A549 (cell line): ENCODE data around the gene PATJ.

Experiments used
- ESRRA ChIP-seq: fragments of 150-350 bp; IDR thresholded peaks from 2 replicates; pipeline ENCODE4 v1.6.1; 2014; ENCODE audit warnings: mild to moderate bottlenecking, low read length, borderline replicate concordance
- HOXA7 ChIP-seq: fragments of 250-450 bp; sonication (Bioruptor Pico); IDR thresholded peaks from 2 replicates; pipeline ENCODE4 v1.5.0; 2020; ENCODE audit warnings: mild to moderate bottlenecking, moderate library complexity
- KDM1A ChIP-seq: fragments of 200-600 bp; sonication (generic); IDR thresholded peaks from 2 replicates; pipeline ENCODE4 v1.6.1; 2016; ENCODE audit warnings: low read depth, mild to moderate bottlenecking
- MAFK ChIP-seq: fragments of 450-650 bp; IDR thresholded peaks from 2 replicates; pipeline ENCODE4 v1.6.1; 2014; ENCODE audit not compliant: partially characterized antibody
- RAD21 ChIP-seq, 2 experiments: fragments of >200 bp in 1 of 2; sonication (Bioruptor Twin) in 1 of 2; formaldehyde crosslinking in 1 of 2; IDR thresholded peaks in 1 of 2; conservative IDR thresholded peaks in 1 of 2; 2 replicates in 1 of 2; 3 replicates in 1 of 2; pipeline ENCODE4 v1.6.1; 2012 to 2018; ENCODE audit warnings: inconsistent platforms in 1 of 2
- TF ChIP-seq, protein P1 (sequence below): fragments of >200 bp; sonication (Bioruptor Twin); formaldehyde crosslinking; IDR thresholded peaks from 3 replicates; pipeline ENCODE4 v1.5.1; 2016

DNA sequence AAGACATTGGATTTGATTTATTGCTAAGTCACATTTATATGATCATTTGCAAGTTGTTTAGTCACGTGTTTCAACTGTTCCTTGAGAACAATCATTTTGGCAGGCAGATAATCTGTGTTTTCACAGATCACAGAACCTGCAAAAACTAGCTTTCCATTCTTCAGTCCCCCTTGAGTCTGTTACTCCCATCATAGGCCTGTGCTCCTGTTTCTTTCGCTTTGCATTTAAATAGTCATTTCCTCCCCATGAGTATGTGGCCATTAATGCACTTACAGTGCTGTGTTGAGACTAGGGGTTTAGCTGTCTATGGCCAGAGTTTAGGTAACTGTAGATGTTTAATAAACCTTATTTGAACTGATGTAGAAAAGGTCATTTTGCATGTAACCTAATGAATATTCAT, 214.5 kb downstream of the PATJ start:
- TF ChIP-seq MAFK: no peak
- TF ChIP-seq, protein P1, sequence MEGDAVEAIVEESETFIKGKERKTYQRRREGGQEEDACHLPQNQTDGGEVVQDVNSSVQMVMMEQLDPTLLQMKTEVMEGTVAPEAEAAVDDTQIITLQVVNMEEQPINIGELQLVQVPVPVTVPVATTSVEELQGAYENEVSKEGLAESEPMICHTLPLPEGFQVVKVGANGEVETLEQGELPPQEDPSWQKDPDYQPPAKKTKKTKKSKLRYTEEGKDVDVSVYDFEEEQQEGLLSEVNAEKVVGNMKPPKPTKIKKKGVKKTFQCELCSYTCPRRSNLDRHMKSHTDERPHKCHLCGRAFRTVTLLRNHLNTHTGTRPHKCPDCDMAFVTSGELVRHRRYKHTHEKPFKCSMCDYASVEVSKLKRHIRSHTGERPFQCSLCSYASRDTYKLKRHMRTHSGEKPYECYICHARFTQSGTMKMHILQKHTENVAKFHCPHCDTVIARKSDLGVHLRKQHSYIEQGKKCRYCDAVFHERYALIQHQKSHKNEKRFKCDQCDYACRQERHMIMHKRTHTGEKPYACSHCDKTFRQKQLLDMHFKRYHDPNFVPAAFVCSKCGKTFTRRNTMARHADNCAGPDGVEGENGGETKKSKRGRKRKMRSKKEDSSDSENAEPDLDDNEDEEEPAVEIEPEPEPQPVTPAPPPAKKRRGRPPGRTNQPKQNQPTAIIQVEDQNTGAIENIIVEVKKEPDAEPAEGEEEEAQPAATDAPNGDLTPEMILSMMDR: no peak
- no peak for TF ChIP-seq HOXA7 (CRISPR knock-in tag)
- no peak for TF ChIP-seq ESRRA
- no peak for TF ChIP-seq RAD21 (conservative IDR thresholded peaks at IDR 0.05 in 1 of 2, IDR thresholded peaks at IDR 0.05 in 1 of 2)
- no peak for TF ChIP-seq KDM1A
